Endothelial cell of umbilical vein (primary cell): ENCODE results near the gene ZNF100. TPM values are rescaled to one million over a fixed set of nuclear protein-coding genes. Genes with fewer than 3 reads are reported as not detected.
"Not testable (repeated sequence)": the region's sequence is repeated elsewhere in the genome, so short reads cannot be mapped to it uniquely, and the experiment has no call there.

Experiments used
- BruUV-seq: library from RNA; stranded (reverse); fragments of 400-500 nt; replicated peaks from 2 replicates; lab custom pipeline; 2021; lab: Mats Ljungman, UMichigan
- CTCF ChIA-PET: fragments of 300-600, 350-600 bp; sonication (Branson Sonifier 250); formaldehyde crosslinking; loops from one replicate; lab custom pipeline; 2021; ENCODE audit warnings: antibody characterized with exemption, inconsistent platforms; lab: Charles Lee
- POLR2A ChIA-PET: fragments of 300-600, 350-600 bp; sonication (Branson Sonifier 250); formaldehyde crosslinking; loops from one replicate; lab custom pipeline; 2021; ENCODE audit warnings: antibody characterized with exemption, inconsistent platforms; lab: Charles Lee
- DNase-seq: peaks from one replicate; pipeline ENCODE4 v3.0.0-alpha.2; 2011; ENCODE audit warnings: low read depth, low spot score
- FAIRE-seq: peaks from 2 replicates; lab custom pipeline; 2011; peaks lifted over from hg19 to GRCh38; lab: Jason Lieb, UNC
- H2AFZ ChIP-seq: 2 replicates; pipeline ENCODE4 v1.6.0; 2012; ENCODE audit warnings: low read depth, low read length, control low read depth, inconsistent platforms
- H3K27ac ChIP-seq: 2 replicates; pipeline ENCODE4 v1.5.1; 2011; ENCODE audit warnings: low read depth, mild to moderate bottlenecking, control low read depth, low read length, moderate library complexity; ENCODE audit not compliant: insufficient read depth
- H3K27me3 ChIP-seq, 2 experiments: 2 replicates each; pipeline versions ENCODE4 v1.6.0 to v1.6.1; 2011; ENCODE audit warnings: low read length in 2 of 2, mixed read lengths in 1 of 2; ENCODE audit not compliant: control insufficient read depth in 2 of 2, insufficient read depth in 2 of 2
- H3K36me3 ChIP-seq, 2 experiments: 2 replicates in 1 of 2; 3 replicates in 1 of 2; pipeline ENCODE4 v1.5.1; 2011; ENCODE audit warnings: low read length in 2 of 2, mild to moderate bottlenecking in 1 of 2, moderate library complexity in 1 of 2; ENCODE audit not compliant: control insufficient read depth in 2 of 2, insufficient read depth in 2 of 2; ENCODE audit errors: extremely low read depth in 1 of 2
- H3K4me1 ChIP-seq: 3 replicates; pipeline ENCODE4 v1.5.1; 2011; ENCODE audit warnings: mild to moderate bottlenecking, low read length; ENCODE audit not compliant: control insufficient read depth, insufficient read depth; ENCODE audit errors: extremely low read depth
- H3K4me2 ChIP-seq: 2 replicates; pipeline ENCODE4 v1.6.1; 2011; ENCODE audit warnings: low read length, control low read depth, mixed read lengths; ENCODE audit not compliant: insufficient read depth
- H3K4me3 ChIP-seq, 3 experiments: fragments of 200-600 bp in 1 of 3; sonication (generic), shearing (Covaris generic) in 1 of 3; replicated peaks in 1 of 3; 2 replicates each; pipeline ENCODE4 v1.5.1; 2011 to 2016; ENCODE audit warnings: control low read depth in 3 of 3, low read length in 3 of 3, mild to moderate bottlenecking in 2 of 3, inconsistent platforms in 1 of 3, low read depth in 1 of 3, moderate library complexity in 1 of 3; ENCODE audit not compliant: insufficient read depth in 1 of 3
- H3K79me2 ChIP-seq: 2 replicates; pipeline ENCODE4 v1.6.0; 2012; ENCODE audit warnings: low read length, inconsistent platforms; ENCODE audit not compliant: control insufficient read depth, insufficient read depth
- H3K9ac ChIP-seq: replicated peaks from 2 replicates; pipeline ENCODE3; 2011; ENCODE audit warnings: low read length, control low read depth; ENCODE audit not compliant: insufficient read depth; ENCODE audit errors: extremely low read depth
- H3K9me1 ChIP-seq: replicated peaks from 3 replicates; pipeline ENCODE4 v1.6.0; 2011; ENCODE audit warnings: mild to moderate bottlenecking, low read length; ENCODE audit not compliant: control insufficient read depth, insufficient read depth; ENCODE audit errors: extremely low read depth
- H3K9me3 ChIP-seq: replicated peaks from 2 replicates; pipeline ENCODE4 v1.5.1; 2012; ENCODE audit warnings: low read length, inconsistent platforms; ENCODE audit not compliant: control insufficient read depth, insufficient read depth
- H4K20me1 ChIP-seq: replicated peaks from 2 replicates; pipeline ENCODE3; 2011; ENCODE audit warnings: mild to moderate bottlenecking, low read length; ENCODE audit not compliant: control insufficient read depth, insufficient read depth; ENCODE audit errors: extremely low read depth
- EZH2 ChIP-seq: IDR thresholded peaks from 2 replicates; pipeline ENCODE4 v1.6.1; 2012; ENCODE audit warnings: borderline replicate concordance, low read depth, mild to moderate bottlenecking, moderate library complexity, low read length, inconsistent platforms; ENCODE audit not compliant: severe bottlenecking
- FOS ChIP-seq: IDR thresholded peaks from 2 replicates; pipeline ENCODE4 v1.6.1; 2011; ENCODE audit warnings: mild to moderate bottlenecking, low read length, moderate library complexity, borderline replicate concordance; ENCODE audit not compliant: insufficient read depth
- GATA2 ChIP-seq: IDR thresholded peaks from 2 replicates; pipeline ENCODE4 v1.7.0; 2011; ENCODE audit warnings: low read depth, mild to moderate bottlenecking, moderate library complexity, mixed read lengths, low read length; ENCODE audit not compliant: insufficient read length, insufficient read depth
- JUN ChIP-seq: IDR thresholded peaks from 2 replicates; pipeline ENCODE4 v1.6.1; 2011; ENCODE audit warnings: borderline replicate concordance, low read depth; ENCODE audit not compliant: insufficient read length, insufficient read depth
- MYC ChIP-seq: IDR thresholded peaks from one replicate; pipeline ENCODE4 v1.6.1; 2011; ENCODE audit warnings: mild to moderate bottlenecking, low read depth, low read length
- POLR2A ChIP-seq: IDR thresholded peaks from 2 replicates; pipeline ENCODE4 v1.6.1; 2012; ENCODE audit warnings: low read depth, mild to moderate bottlenecking, control low read depth, low read length
- POLR2AphosphoS5 ChIP-seq: IDR thresholded peaks from 2 replicates; pipeline ENCODE4 v1.6.1; 2012; ENCODE audit warnings: low read depth, mild to moderate bottlenecking, control low read depth, low read length, moderate library complexity; ENCODE audit not compliant: insufficient read depth
- dilution Hi-C: fragments of 300-500 bp; cut with MboI; formaldehyde crosslinking; loops from one replicate; pipeline ENCODE4 v1.15.0; 2019; ENCODE audit warnings: low sequenced_read_pairs; ENCODE audit not compliant: extremely low pct_ligation_motif_present
- intact Hi-C: fragments of 100-400 bp; cut with micrococcal nuclease; formaldehyde crosslinking; loops from one replicate; pipeline ENCODE4 v1.10.0; 2022
- polyA plus RNA-seq, 4 experiments: library from polyadenylated mRNA; depleted of rRNA in 3 of 4; stranded (reverse) in 3 of 4; unstranded in 1 of 4; fragments of >200 nt; gene quantifications; 2 replicates each; pipeline versions ENCODE4 v1.2.1 to v1.2.3, GENCODE V29; 2011 to 2012; ENCODE audit warnings: missing spikeins in 1 of 4
- total RNA-seq: library from RNA; stranded (reverse); gene quantifications from 2 replicates; pipeline ENCODE4 v1.2.3, GENCODE V29; 2021
- TF ChIP-seq, protein P1 (sequence below), 2 donors: IDR thresholded peaks; 1 replicate in 1 of 2; 2 replicates in 1 of 2; pipeline ENCODE4 v1.5.1; 2011; ENCODE audit warnings: low read length in 2 of 2, mild to moderate bottlenecking in 2 of 2, moderate library complexity in 2 of 2, control low read depth in 1 of 2, inconsistent platforms in 1 of 2, low read depth in 1 of 2; ENCODE audit not compliant: insufficient read depth in 1 of 2; ENCODE audit errors: extremely low read depth in 1 of 2
- TF ChIP-seq, protein P2 (sequence below): IDR thresholded peaks from 2 replicates; pipeline ENCODE4 v1.6.1; 2011; ENCODE audit not compliant: insufficient read depth, insufficient read length

Gene ZNF100
- total and polyA plus RNA-seq, 2 donors (not counting 3 experiments of a cell fraction or from before 2014, with no cell fraction given) = 1.8 to 12.7 TPM

DNA sequence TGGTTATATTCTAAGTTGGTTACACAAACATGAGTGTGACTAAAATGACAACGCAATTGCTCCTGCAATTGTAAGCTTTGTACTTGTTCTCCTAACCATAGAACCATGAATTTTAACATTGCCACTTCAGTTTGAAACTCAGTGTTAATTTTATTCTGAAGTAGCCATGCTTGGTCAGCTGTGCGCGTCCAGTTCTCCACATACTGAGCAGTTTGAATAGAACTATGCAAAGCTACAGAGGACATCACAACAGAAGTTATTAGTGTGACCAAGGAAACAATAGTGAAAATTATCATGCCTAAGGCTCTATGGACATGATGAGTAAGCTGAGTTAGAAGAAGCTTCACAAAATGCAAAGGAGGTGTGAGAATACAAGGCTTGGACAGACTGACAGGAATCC, 19.6 kb upstream of the ZNF100 start:
- no peaks in the 10 kb centered on the region for H3K36me3 ChIP-seq
- peaks cover 2% of the 10 kb centered on the region for H3K9me3 ChIP-seq
- H3K4me3 ChIP-seq = no peak overlapping the region
- no TSS peak for BruUV-seq
- H3K79me2 ChIP-seq = no peaks in the 10 kb centered on the region
- no peaks in the 10 kb centered on the region for H3K27me3 ChIP-seq
- ChIA-PET CTCF (no interaction called here), POLR2A (no interaction called here)
- TF ChIP-seq POLR2AphosphoS5 = no peak
- no peak for TF ChIP-seq GATA2
- no peak for TF ChIP-seq POLR2A
- no peak for TF ChIP-seq EZH2
- TF ChIP-seq, protein P1, sequence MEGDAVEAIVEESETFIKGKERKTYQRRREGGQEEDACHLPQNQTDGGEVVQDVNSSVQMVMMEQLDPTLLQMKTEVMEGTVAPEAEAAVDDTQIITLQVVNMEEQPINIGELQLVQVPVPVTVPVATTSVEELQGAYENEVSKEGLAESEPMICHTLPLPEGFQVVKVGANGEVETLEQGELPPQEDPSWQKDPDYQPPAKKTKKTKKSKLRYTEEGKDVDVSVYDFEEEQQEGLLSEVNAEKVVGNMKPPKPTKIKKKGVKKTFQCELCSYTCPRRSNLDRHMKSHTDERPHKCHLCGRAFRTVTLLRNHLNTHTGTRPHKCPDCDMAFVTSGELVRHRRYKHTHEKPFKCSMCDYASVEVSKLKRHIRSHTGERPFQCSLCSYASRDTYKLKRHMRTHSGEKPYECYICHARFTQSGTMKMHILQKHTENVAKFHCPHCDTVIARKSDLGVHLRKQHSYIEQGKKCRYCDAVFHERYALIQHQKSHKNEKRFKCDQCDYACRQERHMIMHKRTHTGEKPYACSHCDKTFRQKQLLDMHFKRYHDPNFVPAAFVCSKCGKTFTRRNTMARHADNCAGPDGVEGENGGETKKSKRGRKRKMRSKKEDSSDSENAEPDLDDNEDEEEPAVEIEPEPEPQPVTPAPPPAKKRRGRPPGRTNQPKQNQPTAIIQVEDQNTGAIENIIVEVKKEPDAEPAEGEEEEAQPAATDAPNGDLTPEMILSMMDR (IDR thresholded peaks at IDR 0.05; ENCODE audit: extremely low read depth in 1 of 2, insufficient read depth in 1 of 2, low read depth in 1 of 2, low read length in 2 of 2) = no peak
- no peak for TF ChIP-seq MYC
- no peak for TF ChIP-seq FOS
- TF ChIP-seq, protein P2, sequence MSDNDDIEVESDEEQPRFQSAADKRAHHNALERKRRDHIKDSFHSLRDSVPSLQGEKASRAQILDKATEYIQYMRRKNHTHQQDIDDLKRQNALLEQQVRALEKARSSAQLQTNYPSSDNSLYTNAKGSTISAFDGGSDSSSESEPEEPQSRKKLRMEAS = no peak
- no peak for TF ChIP-seq JUN
- FAIRE-seq (no peak), DNase-seq (no peak)
- no peak overlapping the region for H3K27ac ChIP-seq
- intact Hi-C loops (no loop called here), dilution Hi-C loops (no loop called here)
- no peaks in the 10 kb centered on the region for H4K20me1 ChIP-seq
- no peak overlapping the region for H3K4me2 ChIP-seq
- no peaks in the 10 kb centered on the region for H3K9me1 ChIP-seq
- H3K4me1 ChIP-seq = no peaks in the 10 kb centered on the region
- no peak overlapping the region for H2AFZ ChIP-seq
- no peak overlapping the region for H3K9ac ChIP-seq

DNA sequence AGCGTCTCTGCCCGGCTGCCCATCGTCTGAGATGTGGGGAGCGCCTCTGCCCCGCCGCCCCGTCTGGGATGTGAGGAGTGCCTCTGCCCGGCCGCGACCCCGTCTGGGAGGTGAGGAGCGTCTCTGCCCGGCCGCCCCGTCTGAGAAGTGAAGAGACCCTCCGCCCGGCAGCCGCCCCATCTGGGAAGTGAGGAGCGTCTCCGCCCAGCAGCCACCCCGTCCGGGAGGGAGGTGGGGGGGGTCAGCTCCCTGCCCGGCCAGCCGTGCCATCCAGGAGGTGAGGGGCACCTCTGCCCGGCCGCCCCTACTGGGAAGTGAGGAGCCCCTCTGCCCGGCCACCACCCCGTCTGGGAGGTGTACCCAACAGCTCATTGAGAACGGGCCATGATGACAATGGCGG, 8.4 kb upstream of the ZNF100 start:
- H3K79me2 ChIP-seq, DNase-seq, H3K4me2 ChIP-seq, H3K9me1 ChIP-seq, POLR2A ChIA-PET, H3K9ac ChIP-seq, H2AFZ ChIP-seq, FAIRE-seq, H3K27ac ChIP-seq, intact Hi-C loops, H3K9me3 ChIP-seq, H3K4me3 ChIP-seq, dilution Hi-C loops, CTCF ChIA-PET, H4K20me1 ChIP-seq, H3K4me1 ChIP-seq, BruUV-seq, H3K27me3 ChIP-seq, H3K36me3 ChIP-seq: not testable (repeated sequence)

DNA sequence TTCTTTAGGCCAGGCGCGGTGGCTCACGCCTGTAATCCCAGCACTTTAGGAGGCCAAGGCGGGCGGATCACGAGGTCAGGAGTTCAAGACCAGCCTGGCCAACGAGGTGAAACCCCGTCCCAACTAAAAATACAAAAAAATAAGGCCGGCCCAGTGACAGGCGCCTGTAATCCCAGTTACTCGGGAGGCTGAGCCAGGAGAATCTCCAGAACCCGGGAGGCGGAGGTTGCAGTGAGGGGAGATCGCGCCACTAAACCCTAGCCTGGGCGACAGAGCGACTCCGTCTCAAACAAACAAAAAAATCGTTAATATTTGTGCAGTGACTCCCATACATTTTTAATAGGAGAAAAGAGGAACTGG, 694 bp downstream of the ZNF100 start:
- peak overlapping the region; percentile 99 for H2AFZ ChIP-seq
- H3K9me3 ChIP-seq, H3K9me1 ChIP-seq, H3K27me3 ChIP-seq, H3K36me3 ChIP-seq, H4K20me1 ChIP-seq, FAIRE-seq, BruUV-seq, dilution Hi-C loops, H3K4me1 ChIP-seq, DNase-seq: not testable (repeated sequence)
- peak overlapping the region; percentile 95 for H3K4me2 ChIP-seq
- peaks cover 16% of the 10 kb centered on the region for H3K79me2 ChIP-seq
- ChIA-PET CTCF (interaction anchor here (1.0 to 1.2 kb wide), 2 partner anchors 85 to 843 kb away, joined by 3 to 4 read pairs; partner anchors contain the start of gene ZNF85), POLR2A (interaction anchor here (0.6 to 1.7 kb wide), 5 partner anchors 69 to 1202 kb away, joined by 3 to 7 read pairs (median 6); partner anchors contain the start of genes ZNF43 and ZNF431)
- H3K4me3 ChIP-seq = peak overlapping the region; percentile 66 to 84 (median 83)
- H3K9ac ChIP-seq = peak overlapping the region; percentile 99
- intact Hi-C loops = loop anchor here (1.0 to 5.0 kb wide), 6 partner anchors 70 to 844 kb away; partner anchors contain the start of genes ZNF429, ZNF43, ZNF431 and ZNF738
- peak overlapping the region; percentile 90 for H3K27ac ChIP-seq
